GM23338 (cell line): ENCODE results near the gene ODR4. TPM values are rescaled to one million over a fixed set of nuclear protein-coding genes. Genes with fewer than 3 reads are reported as not detected.

Experiments
- ATAC-seq: fragments of 200-7000 bp; cut with Tn5 transposase; 3 replicates; pipeline ENCODE4 v1.9.1; 2020
- DNase-seq: peaks from one replicate; pipeline ENCODE4 v3.0.0-alpha.2; 2015; ENCODE audit warnings: low spot score
- H2AFZ ChIP-seq: fragments of 200-600 bp; sonication (generic); 2 replicates; pipeline ENCODE4 v1.8.0; 2016; ENCODE audit warnings: antibody characterized with exemption, mild to moderate bottlenecking, moderate library complexity
- H3F3A ChIP-seq: fragments of 200-600 bp; sonication (generic); replicated peaks from 2 replicates; pipeline ENCODE4 v1.8.0; 2017; ENCODE audit warnings: antibody characterized with exemption, mixed run types, low read depth
- H3K27ac ChIP-seq: fragments of 200-600 bp; sonication (generic); 2 replicates; pipeline ENCODE4 v1.6.1; 2016; ENCODE audit warnings: low read depth
- H3K27me3 ChIP-seq: fragments of 200-600 bp; sonication (generic); 2 replicates; pipeline ENCODE4 v1.8.0; 2016; ENCODE audit warnings: mild to moderate bottlenecking, mixed run types, moderate library complexity; ENCODE audit not compliant: insufficient read depth
- H3K36me3 ChIP-seq: fragments of 200-600 bp; sonication (generic); 2 replicates; pipeline ENCODE4 v1.8.0; 2016; ENCODE audit warnings: mild to moderate bottlenecking; ENCODE audit not compliant: insufficient read depth
- H3K4me1 ChIP-seq: fragments of 200-600 bp; sonication (generic); 2 replicates; pipeline ENCODE4 v1.8.0; 2016; ENCODE audit warnings: mild to moderate bottlenecking, moderate library complexity; ENCODE audit not compliant: insufficient read depth
- H3K4me2 ChIP-seq: fragments of 200-600 bp; sonication (generic); 2 replicates; pipeline ENCODE4 v1.7.1; 2017; ENCODE audit warnings: mixed run types
- H3K4me3 ChIP-seq: fragments of 200-600 bp; sonication (generic); 2 replicates; pipeline ENCODE4 v1.6.1; 2016; ENCODE audit warnings: mixed run types
- H3K79me2 ChIP-seq: fragments of 200-600 bp; sonication (generic); replicated peaks from 2 replicates; pipeline ENCODE4 v1.8.0; 2017; ENCODE audit warnings: mild to moderate bottlenecking; ENCODE audit not compliant: insufficient read depth
- H3K9me2 ChIP-seq: fragments of 200-600 bp; sonication (generic); 2 replicates; pipeline ENCODE4 v1.8.0; 2017; ENCODE audit not compliant: insufficient read depth
- H4K20me1 ChIP-seq: fragments of 200-600 bp; sonication (generic); replicated peaks from 2 replicates; pipeline ENCODE4 v1.8.0; 2017; ENCODE audit warnings: mild to moderate bottlenecking; ENCODE audit not compliant: insufficient read depth
- H3K27ac Mint-ChIP-seq: 2 replicates; pipeline ENCODE4 v1.8.0; 2020; ENCODE audit warnings: inconsistent platforms, mild to moderate bottlenecking, moderate library complexity, mixed read lengths
- H3K27me3 Mint-ChIP-seq: 3 replicates; pipeline ENCODE4 v1.8.0; 2022; ENCODE audit warnings: low read depth, mild to moderate bottlenecking, moderate library complexity, mixed read lengths, inconsistent platforms; ENCODE audit not compliant: insufficient read depth, poor library complexity
- H3K36me3 Mint-ChIP-seq: 3 replicates; pipeline ENCODE4 v1.8.0; 2021; ENCODE audit warnings: low read depth, mild to moderate bottlenecking, inconsistent platforms, moderate library complexity, mixed read lengths
- H3K4me1 Mint-ChIP-seq: 3 replicates; pipeline ENCODE4 v1.8.0; 2020; ENCODE audit warnings: mild to moderate bottlenecking, inconsistent platforms, mixed read lengths
- H3K4me3 Mint-ChIP-seq: 3 replicates; pipeline ENCODE4 v1.8.0; 2021; ENCODE audit warnings: moderate library complexity, mild to moderate bottlenecking, inconsistent platforms, mixed read lengths
- H3K9me3 Mint-ChIP-seq: 3 replicates; pipeline ENCODE4 v1.8.0; 2020; ENCODE audit warnings: moderate library complexity, mild to moderate bottlenecking, inconsistent platforms, mixed read lengths
- CREB1 ChIP-seq: fragments of 250-450 bp; sonication (Bioruptor Pico); IDR thresholded peaks from 2 replicates; pipeline ENCODE4 v1.5.0; 2020; ENCODE audit warnings: low read depth, mild to moderate bottlenecking, moderate library complexity
- EZH2 ChIP-seq: fragments of 200-600 bp; sonication (generic); IDR thresholded peaks from one replicate; pipeline ENCODE4 v1.8.0; 2017; ENCODE audit warnings: antibody characterized with exemption, mild to moderate bottlenecking, low read depth; ENCODE audit not compliant: unreplicated experiment
- JUNB ChIP-seq: IDR thresholded peaks from one replicate; pipeline ENCODE4 v1.6.1; 2016; ENCODE audit warnings: antibody characterized with exemption; ENCODE audit not compliant: unreplicated experiment
- NANOG ChIP-seq: IDR thresholded peaks from 2 replicates; pipeline ENCODE4 v1.6.1; 2016; ENCODE audit warnings: antibody characterized with exemption, borderline replicate concordance
- POLR2AphosphoS5 ChIP-seq: IDR thresholded peaks from 2 replicates; pipeline ENCODE4 v1.6.1; 2016; ENCODE audit warnings: antibody characterized with exemption, low read depth
- REST ChIP-seq: IDR thresholded peaks from one replicate; pipeline ENCODE4 v1.6.1; 2018; ENCODE audit warnings: antibody characterized with exemption; ENCODE audit not compliant: unreplicated experiment
- ZNF114 ChIP-seq: fragments of 250-450 bp; sonication (Bioruptor Pico); IDR thresholded peaks from 2 replicates; pipeline ENCODE4 v1.5.0; 2020; ENCODE audit warnings: mild to moderate bottlenecking, moderate library complexity
- ZNF331 ChIP-seq: fragments of 250-450 bp; sonication (Bioruptor Pico); IDR thresholded peaks from 2 replicates; pipeline ENCODE4 v1.5.0; 2020; ENCODE audit warnings: low read depth, mild to moderate bottlenecking, moderate library complexity
- ZNF462 ChIP-seq: fragments of 250-450 bp; sonication (Bioruptor Pico); IDR thresholded peaks from 2 replicates; pipeline ENCODE4 v1.5.0; 2020; ENCODE audit warnings: mild to moderate bottlenecking, moderate library complexity
- long read RNA-seq: library from polyadenylated mRNA; unstranded; transcript quantifications from one replicate; pipeline ENCODE4 v2.0.0, GENCODE V29; 2020; ENCODE audit not compliant: unreplicated experiment
- polyA plus RNA-seq: library from polyadenylated mRNA; unstranded; fragments of >200 nt; fragmentation: Nextera tagmentation; extraction: Ambion mirVana; gene quantifications from 2 replicates; pipeline ENCODE4 v1.2.1, GENCODE V29; 2016
- total RNA-seq: library from RNA; depleted of rRNA; stranded (reverse); fragments of >200 nt; shearing (Covaris generic); gene quantifications from 2 replicates; pipeline ENCODE4 v1.2.3, GENCODE V29; 2014; rRNA removed
- TF ChIP-seq, protein P1 (sequence below): IDR thresholded peaks from 2 replicates; pipeline ENCODE4 v1.6.1; 2016; ENCODE audit warnings: antibody characterized with exemption
- TF ChIP-seq, protein P2 (sequence below), 2 experiments: fragments of 200-600 bp in 1 of 2; sonication (generic) in 1 of 2; conservative IDR thresholded peaks; 2 replicates each; pipeline versions ENCODE4 v1.5.1 to v1.6.1; 2016 to 2017; ENCODE audit warnings: antibody characterized with exemption in 2 of 2, low read depth in 2 of 2, mild to moderate bottlenecking in 2 of 2, moderate library complexity in 1 of 2

The ODR4 gene
- total RNA-seq, result 8.6 and 17.3 TPM in 2 replicates
- polyA plus RNA-seq, result 14.7 and 18.9 TPM in 2 replicates
- long read RNA-seq, transcript ODR4-201 (14 exons, 3,792 nt), result major isoform, 7 of 16 reads
- long read RNA-seq, partial matches to known transcripts, result 4 of 16 reads
- long read RNA-seq, other reads (novel, unspliced or antisense), result 4 of 16 reads

GRCh38 chr1:186375152-186375928 lies at the start of gene ODR4, which contains the start of gene TPR:
ODR4 (plus strand) TSS chr1:186375838; CDS start chr1:186379786, 3,948 bp downstream.
TPR (minus strand) TSS chr1:186375253; CDS start chr1:186375028, 225 bp downstream.
- H3K27me3 ChIP-seq, result no peaks in the 10 kb centered on the region
- peaks cover 12% of the 10 kb centered on the region; the same call in 1 of the 2 replicates for H3K4me1 ChIP-seq
- Mint-ChIP-seq H3K27ac (peak within 1 kb of the TSS; percentile 100), H3K4me3 (peak within 1 kb of the TSS; percentile 100), H3K36me3 (peaks cover 31% of the 10 kb centered on the region), H3K9me3 (peaks cover 5% of the 10 kb centered on the region; the same call in 1 of the 3 replicates), H3K27me3 (peaks cover 3% of the 10 kb centered on the region), H3K4me1 (no peaks in the 10 kb centered on the region)
- H3K9me2 ChIP-seq, result no peaks in the 10 kb centered on the region
- H3K79me2 ChIP-seq, result peaks cover 89% of the 10 kb centered on the region
- H3K4me3 ChIP-seq, result peak within 1 kb of the TSS; percentile 90
- peaks cover 20% of the 10 kb centered on the region for H4K20me1 ChIP-seq
- H3K36me3 ChIP-seq, result peaks cover 22% of the 10 kb centered on the region
- peak; percentile 99 for DNase-seq
- H2AFZ ChIP-seq, result peak within 1 kb of the TSS; percentile 48
- no peaks in the 10 kb centered on the region for H3F3A ChIP-seq
- TF ChIP-seq ZNF331 (CRISPR knock-in tag), result no peak
- TF ChIP-seq, protein P1, sequence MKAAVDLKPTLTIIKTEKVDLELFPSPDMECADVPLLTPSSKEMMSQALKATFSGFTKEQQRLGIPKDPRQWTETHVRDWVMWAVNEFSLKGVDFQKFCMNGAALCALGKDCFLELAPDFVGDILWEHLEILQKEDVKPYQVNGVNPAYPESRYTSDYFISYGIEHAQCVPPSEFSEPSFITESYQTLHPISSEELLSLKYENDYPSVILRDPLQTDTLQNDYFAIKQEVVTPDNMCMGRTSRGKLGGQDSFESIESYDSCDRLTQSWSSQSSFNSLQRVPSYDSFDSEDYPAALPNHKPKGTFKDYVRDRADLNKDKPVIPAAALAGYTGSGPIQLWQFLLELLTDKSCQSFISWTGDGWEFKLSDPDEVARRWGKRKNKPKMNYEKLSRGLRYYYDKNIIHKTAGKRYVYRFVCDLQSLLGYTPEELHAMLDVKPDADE, result peak; percentile 77
- TF ChIP-seq ZNF462 (CRISPR knock-in tag), result no peak
- peak; percentile 98 for TF ChIP-seq CREB1
- TF ChIP-seq ZNF114 (CRISPR knock-in tag), result no peak
- TF ChIP-seq REST, result no peak
- TF ChIP-seq NANOG, result no peak
- peak; percentile 86 for TF ChIP-seq POLR2AphosphoS5
- no peak for TF ChIP-seq JUNB
- TF ChIP-seq EZH2, result no peak
- TF ChIP-seq, protein P2, sequence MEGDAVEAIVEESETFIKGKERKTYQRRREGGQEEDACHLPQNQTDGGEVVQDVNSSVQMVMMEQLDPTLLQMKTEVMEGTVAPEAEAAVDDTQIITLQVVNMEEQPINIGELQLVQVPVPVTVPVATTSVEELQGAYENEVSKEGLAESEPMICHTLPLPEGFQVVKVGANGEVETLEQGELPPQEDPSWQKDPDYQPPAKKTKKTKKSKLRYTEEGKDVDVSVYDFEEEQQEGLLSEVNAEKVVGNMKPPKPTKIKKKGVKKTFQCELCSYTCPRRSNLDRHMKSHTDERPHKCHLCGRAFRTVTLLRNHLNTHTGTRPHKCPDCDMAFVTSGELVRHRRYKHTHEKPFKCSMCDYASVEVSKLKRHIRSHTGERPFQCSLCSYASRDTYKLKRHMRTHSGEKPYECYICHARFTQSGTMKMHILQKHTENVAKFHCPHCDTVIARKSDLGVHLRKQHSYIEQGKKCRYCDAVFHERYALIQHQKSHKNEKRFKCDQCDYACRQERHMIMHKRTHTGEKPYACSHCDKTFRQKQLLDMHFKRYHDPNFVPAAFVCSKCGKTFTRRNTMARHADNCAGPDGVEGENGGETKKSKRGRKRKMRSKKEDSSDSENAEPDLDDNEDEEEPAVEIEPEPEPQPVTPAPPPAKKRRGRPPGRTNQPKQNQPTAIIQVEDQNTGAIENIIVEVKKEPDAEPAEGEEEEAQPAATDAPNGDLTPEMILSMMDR (conservative IDR thresholded peaks at IDR 0.05; ENCODE audit: low read depth in 2 of 2), result peak; percentile 80 to 97
- peak; percentile 93 for ATAC-seq
- H3K4me2 ChIP-seq, result peak within 1 kb of the TSS; percentile 85
- H3K27ac ChIP-seq, result peak within 1 kb of the TSS; percentile 95
